ES-I3 (cell line): Measurements from ENCODE around the gene RFTN1.

ENCODE experiments used
- H3K36me3 ChIP-seq: 2 replicates; pipeline ENCODE4 v1.6.1; 2013; ENCODE audit warnings: mild to moderate bottlenecking, low read length, control low read depth, moderate library complexity; ENCODE audit not compliant: insufficient read depth
- H3K4me1 ChIP-seq: 2 replicates; pipeline ENCODE4 v1.6.1; 2013; ENCODE audit warnings: mild to moderate bottlenecking, control low read depth, low read length; ENCODE audit not compliant: insufficient read depth
- H3K9ac ChIP-seq: 2 replicates; pipeline ENCODE4 v1.6.1; 2013; ENCODE audit warnings: low read depth, mild to moderate bottlenecking, low read length, moderate library complexity
- H3K9me3 ChIP-seq: 2 replicates; pipeline ENCODE4 v1.6.1; 2013; ENCODE audit warnings: mild to moderate bottlenecking, low read length, moderate library complexity; ENCODE audit not compliant: control insufficient read depth, insufficient read depth

The RFTN1 gene

GRCh38 chr3:16543242-16543864 lies 29.9 kb upstream of the RFTN1 start:
- H3K36me3 ChIP-seq = no peaks in the 10 kb centered on the region
- H3K4me1 ChIP-seq = no peaks in the 10 kb centered on the region
- no peak overlapping the region for H3K9ac ChIP-seq
- H3K9me3 ChIP-seq = no peaks in the 10 kb centered on the region

GRCh38 chr3:16538507-16538906 lies 25.0 kb upstream of the RFTN1 start:
- Histone ChIP-seq H3K4me1 (no peaks in the 10 kb centered on the region; the same call in 1 of the 2 replicates), H3K9me3 (no peaks in the 10 kb centered on the region), H3K36me3 (no peaks in the 10 kb centered on the region), H3K9ac (no peak overlapping the region)

GRCh38 chr3:16536996-16537395 lies 23.5 kb upstream of the RFTN1 start:
- Histone ChIP-seq H3K36me3 (no peaks in the 10 kb centered on the region), H3K4me1 (no peaks in the 10 kb centered on the region; the same call in 1 of the 2 replicates), H3K9me3 (no peaks in the 10 kb centered on the region), H3K9ac (no peak overlapping the region)

GRCh38 chr3:16536344-16536663 lies 22.8 kb upstream of the RFTN1 start:
- H3K9me3 ChIP-seq = no peaks in the 10 kb centered on the region

GRCh38 chr3:16534640-16535262 lies 21.3 kb upstream of the RFTN1 start:
- H3K36me3 ChIP-seq = no peaks in the 10 kb centered on the region
- H3K4me1 ChIP-seq = no peaks in the 10 kb centered on the region; the same call in 1 of the 2 replicates
- H3K9me3 ChIP-seq = no peaks in the 10 kb centered on the region
- no peak overlapping the region for H3K9ac ChIP-seq

More at GRCh38 chr3:16536344-16536663, 22.8 kb upstream of the RFTN1 start:
- Histone ChIP-seq H3K36me3 (no peaks in the 10 kb centered on the region), H3K9ac (peak overlapping the region; percentile 27; the same call in 1 of the 2 replicates), H3K4me1 (no peaks in the 10 kb centered on the region; the same call in 1 of the 2 replicates)

- Histone ChIP-seq H3K4me1 (no peaks in the 10 kb centered on the region; the same call in 1 of the 2 replicates), H3K36me3 (no peaks in the 10 kb centered on the region), H3K9ac (no peak overlapping the region), H3K9me3 (no peaks in the 10 kb centered on the region)
Observed at GRCh38 chr3:16533928-16534574, 20.6 kb upstream of the RFTN1 start.

GRCh38 chr3:16529264-16529663 lies 15.8 kb upstream of the RFTN1 start:
- no peaks in the 10 kb centered on the region; the same call in 1 of the 2 replicates for H3K9me3 ChIP-seq
- no peaks in the 10 kb centered on the region for H3K36me3 ChIP-seq
- H3K9ac ChIP-seq = no peak overlapping the region
- no peaks in the 10 kb centered on the region for H3K4me1 ChIP-seq

GRCh38 chr3:16528581-16528993 lies 15.1 kb upstream of the RFTN1 start:
- H3K4me1 ChIP-seq = no peaks in the 10 kb centered on the region
- no peaks in the 10 kb centered on the region; the same call in 1 of the 2 replicates for H3K9me3 ChIP-seq
- no peak overlapping the region for H3K9ac ChIP-seq
- H3K36me3 ChIP-seq = no peaks in the 10 kb centered on the region

GRCh38 chr3:16528106-16528505 lies 14.6 kb upstream of the RFTN1 start:
- Histone ChIP-seq H3K36me3 (no peaks in the 10 kb centered on the region), H3K4me1 (no peaks in the 10 kb centered on the region), H3K9me3 (no peaks in the 10 kb centered on the region; the same call in 1 of the 2 replicates), H3K9ac (no peak overlapping the region)

GRCh38 chr3:16524196-16524595 lies 10.7 kb upstream of the RFTN1 start:
- Histone ChIP-seq H3K9me3 (no peaks in the 10 kb centered on the region; the same call in 1 of the 2 replicates), H3K36me3 (no peaks in the 10 kb centered on the region), H3K9ac (no peak overlapping the region), H3K4me1 (no peaks in the 10 kb centered on the region)

GRCh38 chr3:16523778-16524177 lies 10.3 kb upstream of the RFTN1 start:
- Histone ChIP-seq H3K9ac (no peak overlapping the region), H3K36me3 (no peaks in the 10 kb centered on the region), H3K9me3 (no peaks in the 10 kb centered on the region; the same call in 1 of the 2 replicates), H3K4me1 (no peaks in the 10 kb centered on the region)

- Histone ChIP-seq H3K4me1 (no peaks in the 10 kb centered on the region), H3K9ac (no peak overlapping the region), H3K36me3 (no peaks in the 10 kb centered on the region), H3K9me3 (no peaks in the 10 kb centered on the region; the same call in 1 of the 2 replicates)
Observed at GRCh38 chr3:16522834-16523233, 9.3 kb upstream of the RFTN1 start.

- H3K36me3 ChIP-seq = no peaks in the 10 kb centered on the region
- H3K9me3 ChIP-seq = no peaks in the 10 kb centered on the region; the same call in 1 of the 2 replicates
- 0 out of 2 replicates have a peak, but pooled peaks cover 6% of the 10 kb centered on the region for H3K4me1 ChIP-seq
- no peak overlapping the region for H3K9ac ChIP-seq
Observed at GRCh38 chr3:16520970-16521881, 7.7 kb upstream of the RFTN1 start.
